SK-N-SH (cell line): ENCODE measurements around the gene PRND.

Experiments used
- GATA2 ChIP-seq: sonication (generic); formaldehyde crosslinking; IDR thresholded peaks from 2 replicates; pipeline ENCODE4 v1.5.0; 2020; ENCODE audit warnings: mild to moderate bottlenecking, missing genetic modification reagents
- RAD21 ChIP-seq: IDR thresholded peaks from 2 replicates; pipeline ENCODE4 v1.6.1; 2012; ENCODE audit warnings: mild to moderate bottlenecking, low read length
- TF ChIP-seq, protein P1 (sequence below): IDR thresholded peaks from 2 replicates; pipeline ENCODE4 v1.6.1; 2012; ENCODE audit warnings: mild to moderate bottlenecking, low read depth, low read length, moderate library complexity
- TF ChIP-seq, protein P2 (sequence below): fragments of 200-600 bp; sonication (generic); IDR thresholded peaks from 2 replicates; pipeline ENCODE4 v1.6.1; 2017; ENCODE audit warnings: antibody characterized with exemption, mild to moderate bottlenecking, moderate library complexity

DNA sequence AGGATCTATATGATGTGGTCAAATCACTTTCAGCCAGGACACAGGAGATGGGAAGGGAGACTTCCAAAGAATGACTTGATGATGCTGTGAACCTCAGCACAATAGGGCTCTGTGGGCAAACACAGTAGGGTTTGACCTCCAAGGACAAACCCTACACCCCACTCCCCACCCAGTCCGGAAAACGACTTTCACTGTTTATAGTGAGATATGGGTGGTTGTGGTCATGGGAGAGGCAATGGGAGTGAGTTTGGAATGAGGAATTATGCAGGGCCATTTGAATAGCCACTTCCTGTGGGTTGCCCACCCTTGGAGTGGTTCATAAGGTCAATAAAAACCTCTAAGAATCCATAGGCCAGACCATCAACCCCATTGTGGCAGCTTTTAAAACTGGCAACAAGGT lies 38.4 kb upstream of the PRND start:
- TF ChIP-seq RAD21 (no peak), GATA2 (CRISPR knock-in tag) (no peak)
- TF ChIP-seq, protein P1, sequence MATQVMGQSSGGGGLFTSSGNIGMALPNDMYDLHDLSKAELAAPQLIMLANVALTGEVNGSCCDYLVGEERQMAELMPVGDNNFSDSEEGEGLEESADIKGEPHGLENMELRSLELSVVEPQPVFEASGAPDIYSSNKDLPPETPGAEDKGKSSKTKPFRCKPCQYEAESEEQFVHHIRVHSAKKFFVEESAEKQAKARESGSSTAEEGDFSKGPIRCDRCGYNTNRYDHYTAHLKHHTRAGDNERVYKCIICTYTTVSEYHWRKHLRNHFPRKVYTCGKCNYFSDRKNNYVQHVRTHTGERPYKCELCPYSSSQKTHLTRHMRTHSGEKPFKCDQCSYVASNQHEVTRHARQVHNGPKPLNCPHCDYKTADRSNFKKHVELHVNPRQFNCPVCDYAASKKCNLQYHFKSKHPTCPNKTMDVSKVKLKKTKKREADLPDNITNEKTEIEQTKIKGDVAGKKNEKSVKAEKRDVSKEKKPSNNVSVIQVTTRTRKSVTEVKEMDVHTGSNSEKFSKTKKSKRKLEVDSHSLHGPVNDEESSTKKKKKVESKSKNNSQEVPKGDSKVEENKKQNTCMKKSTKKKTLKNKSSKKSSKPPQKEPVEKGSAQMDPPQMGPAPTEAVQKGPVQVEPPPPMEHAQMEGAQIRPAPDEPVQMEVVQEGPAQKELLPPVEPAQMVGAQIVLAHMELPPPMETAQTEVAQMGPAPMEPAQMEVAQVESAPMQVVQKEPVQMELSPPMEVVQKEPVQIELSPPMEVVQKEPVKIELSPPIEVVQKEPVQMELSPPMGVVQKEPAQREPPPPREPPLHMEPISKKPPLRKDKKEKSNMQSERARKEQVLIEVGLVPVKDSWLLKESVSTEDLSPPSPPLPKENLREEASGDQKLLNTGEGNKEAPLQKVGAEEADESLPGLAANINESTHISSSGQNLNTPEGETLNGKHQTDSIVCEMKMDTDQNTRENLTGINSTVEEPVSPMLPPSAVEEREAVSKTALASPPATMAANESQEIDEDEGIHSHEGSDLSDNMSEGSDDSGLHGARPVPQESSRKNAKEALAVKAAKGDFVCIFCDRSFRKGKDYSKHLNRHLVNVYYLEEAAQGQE = no peak
- TF ChIP-seq, protein P2, sequence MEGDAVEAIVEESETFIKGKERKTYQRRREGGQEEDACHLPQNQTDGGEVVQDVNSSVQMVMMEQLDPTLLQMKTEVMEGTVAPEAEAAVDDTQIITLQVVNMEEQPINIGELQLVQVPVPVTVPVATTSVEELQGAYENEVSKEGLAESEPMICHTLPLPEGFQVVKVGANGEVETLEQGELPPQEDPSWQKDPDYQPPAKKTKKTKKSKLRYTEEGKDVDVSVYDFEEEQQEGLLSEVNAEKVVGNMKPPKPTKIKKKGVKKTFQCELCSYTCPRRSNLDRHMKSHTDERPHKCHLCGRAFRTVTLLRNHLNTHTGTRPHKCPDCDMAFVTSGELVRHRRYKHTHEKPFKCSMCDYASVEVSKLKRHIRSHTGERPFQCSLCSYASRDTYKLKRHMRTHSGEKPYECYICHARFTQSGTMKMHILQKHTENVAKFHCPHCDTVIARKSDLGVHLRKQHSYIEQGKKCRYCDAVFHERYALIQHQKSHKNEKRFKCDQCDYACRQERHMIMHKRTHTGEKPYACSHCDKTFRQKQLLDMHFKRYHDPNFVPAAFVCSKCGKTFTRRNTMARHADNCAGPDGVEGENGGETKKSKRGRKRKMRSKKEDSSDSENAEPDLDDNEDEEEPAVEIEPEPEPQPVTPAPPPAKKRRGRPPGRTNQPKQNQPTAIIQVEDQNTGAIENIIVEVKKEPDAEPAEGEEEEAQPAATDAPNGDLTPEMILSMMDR = no peak
